NCI-H146 treated with DMSO at 0.1 percent for 48 hours (cell line): ENCODE results near the gene PRPS1.
A peak's percentile ranks its signal among the peaks of the same experiment; 100 is the strongest.
"Not testable (repeated sequence)": the region's sequence is repeated elsewhere in the genome, so short reads cannot be mapped to it uniquely, and the experiment has no call there.

Source experiments
- DNase-seq: peaks from one replicate; lab custom pipeline; 2025; ENCODE audit not compliant: unreplicated experiment; lab: John Stamatoyannopoulos, UW

The PRPS1 gene

DNA sequence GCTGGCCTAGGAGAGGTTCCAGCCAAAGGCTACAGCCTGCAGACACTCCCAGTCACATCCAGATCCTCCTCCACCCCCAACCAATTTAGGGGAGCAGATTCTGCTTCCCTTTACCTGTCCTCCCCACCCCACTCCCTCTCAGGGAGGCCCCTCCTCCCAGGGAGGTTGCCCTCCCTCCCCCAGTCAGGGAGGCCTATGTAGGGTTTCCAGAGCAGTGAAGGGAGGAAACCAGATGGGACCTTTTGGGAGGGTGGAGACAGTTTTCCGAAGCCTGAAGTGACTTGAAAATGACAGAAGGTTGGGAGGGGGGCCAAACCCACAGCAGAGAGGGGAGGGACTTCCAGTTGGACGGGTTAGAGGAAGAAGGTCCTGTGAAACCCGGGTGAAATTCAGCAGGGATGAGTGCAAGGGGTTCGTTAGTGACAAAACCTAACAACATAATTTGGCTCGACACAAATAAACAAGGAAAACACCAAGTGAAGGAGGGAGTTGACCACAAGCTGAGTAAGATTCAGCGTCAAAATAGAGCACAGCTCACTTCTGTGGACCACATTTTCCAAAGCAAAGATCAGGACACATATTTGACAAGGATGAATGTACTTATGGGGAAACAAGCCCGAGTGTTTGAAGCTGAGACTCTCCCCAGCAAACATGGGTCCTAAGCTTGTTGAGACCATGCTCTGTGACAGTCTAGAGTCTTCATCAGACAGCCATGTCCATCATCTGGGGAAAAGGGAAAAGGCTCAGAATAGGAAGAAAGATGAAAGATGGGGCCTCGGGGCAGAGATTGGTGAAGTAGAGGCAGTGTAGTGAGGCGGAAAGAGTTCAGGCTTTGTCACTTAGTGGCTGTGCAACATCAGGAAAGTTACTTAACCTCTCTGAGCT is 46.4 kb downstream of the PRPS1 start:
- no peak for DNase-seq

GRCh38 chrX:107675365-107675654 is 47.0 kb downstream of the PRPS1 start:
- DNase-seq: no peak

DNA sequence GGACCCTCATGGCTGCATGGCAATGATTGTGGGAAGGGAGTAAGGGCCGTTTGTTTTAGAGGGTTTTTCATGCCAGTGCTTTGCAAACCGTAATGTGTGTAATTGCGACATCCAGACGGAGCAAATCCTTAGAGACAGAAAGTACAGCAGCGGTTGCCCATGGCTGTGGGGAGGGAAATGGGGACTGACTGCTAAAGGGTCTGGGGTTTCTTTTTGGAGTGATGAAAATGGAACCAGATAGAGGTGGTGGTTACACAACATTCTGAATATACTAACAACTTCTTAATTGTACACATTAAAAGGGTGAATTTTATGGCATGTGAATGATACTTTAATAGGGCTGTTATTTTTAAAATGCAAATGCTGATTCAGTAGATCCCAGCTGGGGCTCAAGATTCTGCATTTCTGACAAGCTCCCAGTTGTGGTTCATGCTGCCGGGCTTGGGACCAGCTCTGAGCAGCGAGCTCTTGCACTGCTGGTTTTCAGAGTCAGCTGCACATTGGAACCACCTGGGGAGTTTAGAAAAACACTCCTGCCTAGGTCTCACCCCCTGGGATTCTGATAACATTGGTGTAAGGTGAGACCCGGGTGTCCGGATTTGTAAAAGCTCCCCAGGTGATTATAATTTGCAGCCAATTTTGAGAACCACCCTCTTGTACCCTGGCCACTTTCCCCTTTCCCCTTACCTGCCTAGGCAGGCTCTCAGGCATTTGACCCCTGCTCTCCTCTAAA is 47.7 kb downstream of the PRPS1 start:
- peak; percentile 20 for DNase-seq

- DNase-seq: no peak
Measured at GRCh38 chrX:107676559-107677378, 48.5 kb downstream of the PRPS1 start.

GRCh38 chrX:107677501-107677901 is 49.2 kb downstream of the PRPS1 start:
- DNase-seq: no peak

DNA sequence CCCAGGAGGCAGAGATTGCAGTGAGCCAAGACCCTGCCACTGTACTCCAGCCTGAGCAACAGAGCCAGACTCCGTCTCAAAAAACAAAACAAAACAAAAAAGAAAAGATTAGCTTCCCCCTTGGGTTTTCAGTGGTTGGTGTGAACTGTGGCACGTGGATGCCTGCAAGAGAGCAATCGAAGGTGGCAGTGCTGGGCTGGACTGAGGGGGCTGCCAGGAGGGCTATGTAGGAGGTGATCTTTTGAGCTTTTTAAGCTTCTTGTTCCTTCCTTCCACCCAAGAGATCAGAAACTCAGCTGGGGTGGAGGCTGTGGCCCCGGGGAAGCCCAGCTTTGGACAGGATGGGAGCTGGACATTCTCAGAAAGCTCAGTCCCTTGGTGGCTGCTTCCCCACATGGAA is 49.6 kb downstream of the PRPS1 start:
- no peak for DNase-seq

GRCh38 chrX:107678957-107679740 is 50.8 kb downstream of the PRPS1 start:
- no peak for DNase-seq

DNA sequence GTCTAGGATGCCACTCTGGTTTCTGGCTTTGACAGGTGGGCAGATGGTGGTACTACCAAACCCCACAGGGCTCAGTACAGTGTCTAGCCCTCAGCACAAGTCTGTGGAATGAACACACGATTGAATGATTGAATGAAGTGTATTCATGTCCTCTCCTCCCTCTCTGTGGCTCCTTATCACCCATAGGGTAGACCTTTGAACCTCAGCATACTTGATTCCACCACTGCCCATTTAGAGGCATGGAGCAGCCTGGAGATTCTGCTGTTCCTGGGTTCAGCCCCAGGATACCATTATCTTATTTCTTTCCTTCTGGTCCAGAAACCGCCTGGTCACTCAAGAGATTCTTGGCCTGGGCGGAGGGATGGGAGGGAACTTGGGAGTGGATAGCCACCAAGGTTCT is 53.9 kb downstream of the PRPS1 start:
- no peak for DNase-seq

- DNase-seq: no peak
Measured at GRCh38 chrX:107683124-107683895, 55.0 kb downstream of the PRPS1 start.

- no peak for DNase-seq
Measured at GRCh38 chrX:107683931-107684330, 55.6 kb downstream of the PRPS1 start.

- no peak for DNase-seq
Measured at GRCh38 chrX:107684956-107685385, 56.7 kb downstream of the PRPS1 start.

GRCh38 chrX:107685586-107685985 is 57.3 kb downstream of the PRPS1 start:
- not testable (repeated sequence) for DNase-seq

DNA sequence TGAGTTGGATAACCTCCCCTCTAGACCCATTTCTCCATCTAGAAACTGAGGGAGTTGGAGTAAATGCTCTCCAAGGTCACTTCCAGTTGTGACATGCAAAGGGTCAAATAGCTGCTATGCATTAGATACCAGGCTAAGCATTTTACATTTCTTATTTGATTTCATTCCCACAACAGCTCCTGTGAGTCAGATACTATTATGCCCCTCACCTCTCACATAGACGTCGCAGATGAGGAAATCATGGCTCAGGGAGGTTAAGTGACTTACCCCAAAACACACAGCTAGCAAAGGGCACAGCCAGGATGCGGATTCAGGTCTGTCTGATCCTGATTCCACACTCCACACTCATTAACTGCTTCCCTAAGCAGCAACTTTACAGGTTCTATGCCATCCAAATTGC is 57.7 kb downstream of the PRPS1 start:
- DNase-seq: no peak

DNA sequence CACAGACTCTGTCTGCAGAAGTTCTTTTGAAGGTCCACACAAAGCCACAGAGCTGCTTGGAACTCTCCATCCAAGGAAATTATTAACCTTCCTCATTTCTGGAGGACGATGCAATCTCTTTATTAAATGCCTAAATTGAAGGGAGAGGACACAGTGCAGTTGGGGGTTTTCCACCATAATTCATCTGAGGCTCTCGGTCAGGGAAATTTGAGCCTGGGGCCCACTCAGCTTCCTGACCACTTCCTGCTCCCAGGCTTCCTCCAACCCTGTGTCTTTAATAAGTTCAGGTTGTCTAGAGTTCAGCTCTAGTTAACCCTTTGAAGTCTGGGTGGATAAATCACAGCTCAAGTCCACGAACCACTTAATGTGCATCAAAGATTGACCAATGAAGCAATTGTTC is 58.5 kb downstream of the PRPS1 start:
- DNase-seq: no peak

DNA sequence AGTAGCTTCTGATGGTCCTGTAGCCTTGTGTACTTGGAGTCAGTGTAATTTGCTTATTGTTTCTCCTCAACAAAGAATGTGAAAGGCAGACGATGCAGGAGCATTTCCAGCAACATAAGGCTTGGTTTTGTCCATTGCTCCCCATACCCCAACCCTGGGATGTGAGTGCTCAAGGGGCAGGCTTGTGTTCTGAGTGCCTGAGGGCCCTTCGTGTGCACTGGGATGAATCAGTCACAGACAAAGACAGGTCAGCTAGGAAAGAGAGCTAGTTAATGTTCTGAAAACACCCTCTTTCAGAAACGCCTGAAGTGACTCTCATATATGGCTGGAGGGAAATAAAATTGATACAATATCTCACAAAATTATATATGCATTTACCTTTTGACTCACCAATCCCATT is 59.1 kb downstream of the PRPS1 start:
- DNase-seq: no peak

- DNase-seq: no peak
Measured at GRCh38 chrX:107691024-107691448, 62.7 kb downstream of the PRPS1 start.

DNA sequence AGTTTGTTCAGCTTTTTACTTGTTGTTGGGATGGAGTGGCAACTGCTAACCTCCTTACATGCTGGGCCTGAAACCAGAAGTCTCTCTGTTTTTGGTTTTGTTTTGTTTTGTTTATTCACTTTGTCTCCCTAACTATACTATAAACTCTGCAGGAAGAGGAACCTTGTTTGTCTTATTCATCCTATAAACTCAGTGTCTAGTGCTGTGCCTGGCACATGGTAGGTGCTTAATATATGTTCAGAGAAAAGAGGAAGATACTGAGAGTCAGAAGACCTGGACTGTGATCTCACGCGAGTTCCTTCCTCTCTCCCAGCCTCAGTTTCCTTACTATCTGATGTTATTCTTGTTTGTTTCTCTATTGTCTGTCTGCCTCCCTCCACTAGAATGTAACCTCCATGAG is 71.3 kb downstream of the PRPS1 start:
- no peak for DNase-seq

- DNase-seq: no peak
Measured at GRCh38 chrX:107700317-107700774, 72.0 kb downstream of the PRPS1 start.
